Measurements from ENCODE around the gene KLHDC10.
A peak's percentile ranks its signal among the peaks of the same experiment; 100 is the strongest.
"Not testable (repeated sequence)": the region's sequence is repeated elsewhere in the genome, so short reads cannot be mapped to it uniquely, and the experiment has no call there.

Gene KLHDC10

DNA sequence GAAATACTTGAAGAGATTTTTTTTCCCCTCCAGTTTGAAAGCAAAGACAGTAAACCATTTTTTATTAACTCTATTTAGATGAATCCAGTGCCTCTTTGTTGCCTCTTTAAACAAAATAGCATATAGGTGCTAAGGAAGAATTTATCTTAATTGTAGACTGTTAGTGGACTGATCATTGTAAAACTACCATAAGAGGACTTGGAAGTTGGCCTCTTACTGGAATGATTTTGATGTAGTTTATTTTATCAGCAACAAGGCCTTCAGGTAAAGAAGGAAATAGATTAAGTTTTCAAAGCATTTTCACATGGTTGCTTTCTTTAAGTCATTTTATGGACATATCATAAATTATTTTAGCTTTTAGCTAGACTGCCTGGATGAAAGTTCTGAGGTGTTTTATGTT lies 53.2 kb downstream of the KLHDC10 start:
- DNase-seq: no peak

DNA sequence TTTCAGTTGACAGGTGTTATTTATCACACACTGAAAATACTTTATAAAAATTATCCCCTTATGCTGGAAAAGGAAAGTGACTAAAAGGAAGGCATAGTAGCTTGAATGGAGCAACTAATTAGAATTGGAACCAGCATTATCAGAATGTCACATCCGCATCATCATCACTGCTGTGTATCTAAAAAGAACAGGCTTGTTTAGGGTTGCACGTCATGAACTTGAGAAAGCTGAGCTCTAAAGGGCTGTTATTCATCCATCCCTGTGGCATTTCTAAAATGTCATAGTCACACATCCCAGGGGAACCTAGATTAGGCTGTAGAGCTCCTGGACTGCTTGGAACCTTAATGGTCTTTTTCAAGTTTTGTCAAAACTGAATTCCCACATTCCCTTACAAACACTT lies 54.4 kb downstream of the KLHDC10 start:
- no peak for DNase-seq

DNA sequence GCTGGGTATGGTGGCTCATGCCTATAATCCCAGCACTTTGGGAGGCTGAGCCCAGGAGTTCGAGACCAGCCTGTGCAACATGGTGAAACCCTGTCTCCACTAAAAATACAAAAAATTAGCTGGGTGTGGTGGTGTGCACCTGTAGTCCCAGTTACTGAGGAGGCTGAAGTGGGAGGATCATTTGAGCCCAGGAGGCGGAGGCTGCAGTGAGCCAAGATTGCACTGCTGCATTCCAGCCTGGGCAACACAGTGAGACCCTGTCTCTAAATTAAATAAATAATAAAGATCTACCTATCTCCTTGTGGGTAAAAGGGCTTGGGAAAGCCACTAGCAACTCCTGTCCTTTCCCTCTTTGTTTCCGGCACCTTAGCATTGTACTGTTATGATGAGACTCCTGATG lies 56.5 kb downstream of the KLHDC10 start:
- not testable (repeated sequence) for DNase-seq

DNA sequence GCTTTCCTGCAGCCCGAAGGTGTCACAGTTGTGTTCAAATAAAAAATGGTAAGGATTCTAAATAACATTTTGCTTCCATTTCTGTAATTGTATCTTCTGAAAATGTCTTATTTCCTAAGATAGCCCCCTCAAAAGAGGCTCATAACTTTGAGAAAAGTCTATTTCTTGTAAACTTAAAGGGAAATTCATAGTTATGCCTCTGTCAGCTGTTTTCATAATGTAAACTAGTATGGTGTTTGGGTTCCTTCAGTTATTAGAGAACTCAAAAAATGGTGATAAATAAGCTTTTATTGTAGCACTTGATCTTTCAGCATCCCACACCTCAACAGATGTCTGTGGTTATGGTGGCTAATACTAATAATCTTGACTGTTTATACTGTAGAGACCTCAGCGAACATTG lies 57.1 kb downstream of the KLHDC10 start:
- no peak for DNase-seq

DNA sequence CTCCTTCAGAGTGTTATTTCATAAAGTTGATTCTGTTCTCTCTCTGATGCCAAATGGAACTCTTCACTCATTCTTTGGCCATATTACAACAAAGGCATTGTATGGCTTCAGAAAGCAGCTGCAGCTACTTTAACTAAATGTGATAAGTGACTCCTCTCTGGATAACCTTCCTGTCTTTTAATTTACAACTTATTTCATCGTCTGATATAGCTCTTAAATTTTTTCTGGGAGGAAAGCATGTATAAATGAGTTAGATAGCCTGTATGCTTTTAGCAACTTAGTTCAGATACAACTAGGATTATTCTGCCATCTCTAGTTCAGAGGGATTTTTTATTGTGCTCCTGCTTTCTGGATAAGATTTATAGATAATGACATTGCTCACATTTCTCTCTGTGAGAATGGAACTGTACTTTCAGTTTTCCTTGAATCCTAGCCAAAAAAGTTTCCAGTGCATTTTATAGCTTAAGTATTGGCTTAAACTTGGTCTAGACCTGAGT lies 57.5 kb downstream of the KLHDC10 start:
- no peak for DNase-seq

DNA sequence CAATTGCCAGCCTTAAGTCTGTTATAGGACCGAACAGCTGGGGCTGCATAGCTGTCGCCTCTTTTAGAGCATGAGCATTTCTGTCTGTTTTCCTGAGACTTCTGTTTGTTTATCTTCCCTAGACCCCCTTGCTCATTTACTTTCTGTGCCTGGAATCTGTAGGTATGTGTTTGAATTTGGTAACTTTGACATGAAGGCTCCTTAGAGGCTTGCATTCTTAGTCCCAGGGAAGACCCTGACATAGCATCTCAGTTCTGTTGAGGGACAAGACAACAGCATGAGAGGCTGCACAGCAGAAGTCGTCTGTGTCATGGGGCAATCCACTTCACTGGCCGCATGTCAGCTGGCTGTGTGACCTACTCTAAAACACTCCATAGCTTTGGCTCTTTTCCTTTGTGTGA lies 58.7 kb downstream of the KLHDC10 start:
- no peak for DNase-seq

DNA sequence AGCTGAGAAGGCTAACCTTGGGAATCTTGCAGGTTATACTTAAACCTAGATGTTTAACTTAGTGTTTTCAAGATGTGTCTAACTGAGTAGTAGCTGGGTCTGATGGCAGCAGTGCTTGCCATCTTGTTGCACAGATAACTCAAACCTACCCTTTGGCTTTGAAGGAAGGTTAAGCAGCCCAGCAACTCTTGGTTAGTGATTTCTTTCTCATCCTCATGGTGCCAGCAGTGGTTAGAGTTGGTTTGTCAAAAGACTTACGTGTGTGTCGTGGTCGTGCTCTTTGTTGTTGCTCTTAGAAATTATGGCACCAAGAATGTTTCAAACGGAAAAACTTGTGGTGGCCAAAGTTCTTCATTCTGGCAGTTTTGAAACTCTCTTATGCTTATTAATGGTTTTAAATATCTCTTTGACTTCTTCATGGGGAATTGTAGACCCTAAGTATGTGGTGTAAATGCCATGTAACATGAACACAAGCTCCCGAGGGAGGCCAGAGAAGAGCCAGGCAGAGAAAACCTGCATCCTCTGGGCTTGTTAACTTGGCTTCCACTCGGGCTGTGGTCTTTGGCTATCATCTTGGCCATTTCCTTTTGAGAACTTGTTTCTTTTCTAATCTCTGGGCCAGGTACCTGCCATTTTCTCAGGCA lies 61.0 kb downstream of the KLHDC10 start:
- DNase-seq: no peak

DNA sequence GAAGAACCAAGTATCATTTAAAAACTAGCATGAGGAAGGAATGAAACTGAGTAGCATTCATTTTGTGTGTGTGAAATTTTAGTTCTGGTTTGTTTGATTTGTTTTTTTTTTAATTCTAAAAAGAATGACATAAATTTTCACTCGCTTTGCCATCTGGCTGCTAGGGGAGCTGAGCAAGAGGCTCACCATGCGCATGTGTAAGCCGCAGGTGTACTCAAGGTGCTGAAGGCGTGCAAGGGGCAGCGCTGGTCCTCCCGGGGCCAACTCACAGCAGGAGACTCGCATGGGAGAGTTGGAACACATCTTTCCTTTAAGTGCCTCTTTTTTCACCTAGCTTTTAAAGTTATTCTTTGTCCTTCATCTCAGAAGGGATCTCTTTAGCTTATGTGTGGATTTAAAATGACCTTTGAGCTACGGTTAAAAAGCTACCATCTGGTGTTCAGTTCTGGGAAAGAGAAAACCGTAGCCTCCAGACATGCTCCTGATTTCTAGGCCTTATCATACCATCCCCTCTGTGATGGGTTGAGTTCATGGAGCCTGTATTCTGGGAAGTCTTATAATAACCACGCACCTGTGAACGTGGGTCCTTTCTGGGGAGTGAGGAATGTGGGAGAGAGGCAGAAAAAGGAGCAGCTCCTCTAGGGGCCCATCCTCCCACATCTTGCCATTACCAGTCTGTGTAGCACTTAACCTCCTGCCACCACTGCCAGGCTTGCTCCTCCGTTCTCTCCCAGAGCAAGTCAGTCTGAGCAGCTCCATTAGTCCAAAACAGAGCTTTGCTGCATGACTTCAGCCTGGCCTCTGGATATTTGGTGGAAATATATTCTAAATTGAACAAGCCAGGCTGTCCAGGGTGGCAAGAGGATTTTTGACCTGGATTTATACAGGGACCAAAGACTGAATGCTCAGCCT lies 61.9 kb downstream of the KLHDC10 start:
- no peak for DNase-seq

DNA sequence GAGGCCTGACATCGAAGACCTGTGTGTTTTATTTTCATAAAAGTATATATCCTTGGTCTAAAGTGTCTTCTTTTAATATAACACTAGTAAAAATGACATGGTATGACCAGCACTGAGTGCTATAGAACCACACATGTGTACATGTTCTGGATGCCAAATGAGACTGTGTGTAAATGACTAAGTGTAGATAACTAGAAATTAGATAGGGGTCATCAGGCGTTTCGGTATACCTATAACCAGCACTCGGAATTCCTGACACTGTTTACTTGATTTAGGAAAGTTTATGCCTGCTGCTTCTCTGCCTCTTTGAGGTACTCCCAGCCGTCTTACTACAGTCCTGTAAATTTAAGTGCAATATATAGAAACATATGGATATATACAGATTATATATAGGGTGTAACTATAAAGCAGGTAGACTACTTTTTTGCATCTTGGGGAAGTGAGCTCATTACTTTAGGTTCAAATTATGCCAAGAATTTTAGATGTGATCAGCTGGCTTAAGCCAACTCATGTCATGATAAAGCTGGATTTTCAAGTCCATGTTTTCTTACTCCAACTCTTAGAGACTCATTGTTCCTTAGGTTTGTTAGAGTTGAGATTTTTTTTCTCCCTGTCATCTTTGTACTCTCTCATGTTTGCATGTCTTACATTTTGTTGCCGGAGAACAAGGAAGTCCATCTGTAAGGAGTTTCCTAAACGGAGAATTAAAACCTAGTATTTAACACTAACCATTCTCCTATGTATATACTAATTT lies 62.9 kb downstream of the KLHDC10 start:
- no peak for DNase-seq

DNA sequence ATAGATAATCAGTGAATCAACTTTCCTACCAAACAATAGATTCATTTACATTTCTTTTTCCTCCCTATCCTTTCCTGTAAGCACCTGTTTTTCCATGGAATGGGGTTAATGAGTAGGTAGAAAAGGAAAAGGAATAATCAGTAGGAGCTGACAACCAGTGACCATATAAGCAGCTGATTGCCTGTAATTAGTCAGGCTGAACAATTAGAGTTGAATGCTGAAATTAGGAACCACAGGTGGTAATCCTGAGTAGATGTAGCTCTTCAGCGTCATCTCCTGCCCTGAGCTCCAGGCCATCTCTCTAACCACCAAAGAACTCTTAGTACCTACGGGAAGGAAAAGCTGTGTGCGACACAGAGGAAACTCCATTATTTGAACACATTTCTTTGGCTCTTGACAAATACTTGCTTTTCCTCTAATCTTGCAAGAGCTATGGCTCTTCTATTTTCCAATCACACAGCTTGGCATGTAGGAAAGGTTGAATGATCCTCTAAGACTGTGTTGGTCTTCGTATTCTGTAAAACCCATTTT lies 63.8 kb downstream of the KLHDC10 start:
- DNase-seq: no peak

DNA sequence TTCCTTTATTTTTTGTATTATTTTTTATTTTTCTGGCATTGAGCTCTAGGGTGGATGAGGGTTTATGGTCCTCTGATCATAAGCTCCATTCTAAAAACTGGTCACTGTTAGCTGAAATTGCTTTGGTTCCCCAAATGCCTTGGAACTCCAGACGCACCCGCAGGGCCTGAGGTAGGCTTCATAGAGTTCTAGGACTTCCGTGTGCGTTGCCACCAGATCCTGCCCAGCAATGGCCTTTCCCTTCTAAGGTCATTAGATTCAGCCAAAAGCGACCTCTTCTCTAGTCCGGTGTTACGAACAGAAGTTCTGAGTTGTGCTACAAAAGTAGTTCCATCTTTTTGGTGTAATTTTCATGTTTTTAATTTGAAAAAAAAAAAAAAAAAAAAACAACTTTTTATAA lies 64.4 kb downstream of the KLHDC10 start:
- no peak for DNase-seq

DNA sequence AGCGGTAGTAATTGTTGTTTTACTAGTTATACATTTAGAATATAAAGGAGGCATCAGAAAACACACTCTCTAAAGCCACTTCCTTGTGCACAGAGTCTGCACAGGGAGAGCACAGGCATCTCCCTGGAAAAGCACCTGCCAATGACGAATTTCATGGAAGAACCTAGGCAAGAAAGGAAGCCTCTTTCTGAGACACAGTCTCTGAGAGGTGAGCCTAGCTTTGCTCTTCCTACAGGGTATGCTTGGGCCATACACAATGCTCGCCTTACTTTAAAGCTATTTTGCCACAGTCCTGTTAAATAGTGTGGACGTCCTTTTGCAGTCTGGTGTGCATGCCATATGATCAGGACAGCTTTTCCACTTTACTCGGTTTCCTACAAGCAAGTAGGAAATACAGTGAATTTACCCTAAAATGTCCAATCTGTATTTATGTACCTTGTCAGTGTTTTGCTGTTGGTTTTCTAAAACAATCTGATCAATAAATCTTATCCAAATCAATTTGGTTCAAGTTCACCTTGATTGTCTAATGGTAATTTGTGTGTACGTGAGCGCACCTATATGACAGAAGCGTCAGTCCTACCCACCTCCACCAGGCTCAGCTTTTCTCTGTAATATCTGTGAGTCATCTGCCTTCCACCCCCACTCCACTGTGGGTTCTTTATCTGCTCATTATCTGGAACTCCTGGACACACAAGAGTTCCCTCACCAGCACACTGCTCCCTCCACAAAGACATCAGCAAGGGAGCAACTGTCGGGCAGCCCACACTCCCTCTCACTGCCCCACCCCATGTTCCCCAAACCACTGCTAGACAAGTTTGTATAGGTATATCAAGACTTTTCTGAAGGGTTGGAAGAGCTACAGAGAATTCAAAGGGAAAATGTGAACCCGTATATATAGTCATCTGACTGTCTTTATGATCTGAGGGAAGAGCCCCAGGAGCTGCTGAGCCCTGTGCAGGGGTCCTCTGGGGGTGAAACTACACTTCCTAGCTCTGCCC lies 65.2 kb downstream of the KLHDC10 start:
- no peak for DNase-seq

DNA sequence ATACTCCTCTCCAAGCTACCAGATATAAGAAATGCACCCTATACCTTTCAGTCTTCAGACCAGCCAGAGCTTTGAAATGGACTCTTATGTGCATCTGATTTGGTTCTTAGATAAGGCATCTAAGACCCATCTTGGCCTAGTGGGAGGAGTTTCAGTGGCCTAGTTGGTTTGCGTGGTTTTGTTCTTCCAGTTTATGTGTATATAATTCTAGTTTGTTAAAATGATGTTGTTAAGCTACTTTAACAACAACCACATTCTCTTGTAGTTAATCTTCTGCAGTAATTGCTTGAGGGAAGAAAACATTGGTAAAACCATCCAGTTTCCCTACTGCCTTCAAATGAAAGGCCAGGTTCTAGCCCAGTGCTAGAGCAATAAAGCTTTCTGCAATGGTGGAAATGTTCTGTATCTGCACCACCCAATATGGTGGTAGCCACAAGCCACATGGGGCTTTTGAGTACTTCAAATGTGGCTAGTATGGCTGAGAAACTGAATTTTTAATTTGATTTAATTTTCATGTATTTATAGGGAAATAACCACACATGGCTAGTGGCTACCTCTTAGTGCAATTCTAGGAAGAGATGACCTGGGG lies 66.3 kb downstream of the KLHDC10 start:
- no peak for DNase-seq

DNA sequence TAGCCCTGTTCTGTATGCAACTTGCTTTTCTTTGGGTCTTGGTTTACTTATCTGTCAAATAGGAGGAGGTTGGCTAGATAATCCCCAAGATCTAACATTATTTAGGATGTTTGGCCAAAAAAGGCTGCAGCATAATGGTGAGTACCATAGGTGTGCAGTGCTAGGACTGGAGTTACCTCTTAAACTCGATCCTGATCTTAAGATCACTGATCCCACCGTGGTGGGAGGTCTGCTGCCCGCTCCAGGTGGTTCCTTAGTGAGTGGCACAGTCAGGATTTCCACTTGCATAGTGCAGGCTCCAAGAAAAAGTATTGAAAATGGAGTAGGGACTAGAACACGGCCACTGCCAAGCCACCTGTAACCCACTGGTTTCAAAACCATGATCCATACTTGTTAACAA lies 66.9 kb downstream of the KLHDC10 start:
- no peak for DNase-seq

DNA sequence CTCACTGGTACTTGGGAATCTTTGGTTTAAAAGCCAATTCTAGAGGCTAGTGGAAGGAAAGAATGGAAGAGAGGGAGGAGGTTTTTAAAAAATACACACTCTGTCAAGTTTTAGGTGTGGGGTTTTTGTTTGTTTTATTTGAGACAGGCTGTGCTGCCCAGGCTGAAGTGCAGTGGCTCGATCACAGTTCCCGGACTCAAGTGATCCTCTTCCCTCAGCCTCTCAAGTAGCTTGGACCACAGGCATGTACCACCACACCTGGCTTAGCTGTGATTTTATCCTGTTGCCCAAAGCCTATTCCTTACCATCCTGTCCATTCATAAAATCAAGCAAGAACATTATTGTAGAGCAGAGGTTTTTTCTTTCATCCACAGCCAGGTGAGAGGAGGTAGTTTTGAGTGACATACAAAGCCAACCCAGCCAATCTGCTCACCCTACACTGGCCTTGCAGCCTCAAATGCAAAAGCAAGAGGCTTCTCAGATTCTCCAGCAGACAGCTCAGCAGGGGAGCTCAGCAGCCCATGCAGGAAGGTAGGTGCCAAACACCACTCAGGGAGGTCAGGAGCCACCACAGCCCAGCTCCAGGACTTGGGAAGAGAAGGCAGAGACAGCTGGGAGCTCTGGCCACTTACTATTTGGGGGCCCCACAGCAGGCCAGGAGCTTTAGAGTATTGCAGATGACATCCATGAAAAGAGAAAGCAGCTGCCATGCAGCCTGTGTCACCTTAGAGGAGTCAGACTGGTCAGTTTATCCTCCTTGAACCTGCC lies 69.0 kb downstream of the KLHDC10 start:
- DNase-seq: no peak

DNA sequence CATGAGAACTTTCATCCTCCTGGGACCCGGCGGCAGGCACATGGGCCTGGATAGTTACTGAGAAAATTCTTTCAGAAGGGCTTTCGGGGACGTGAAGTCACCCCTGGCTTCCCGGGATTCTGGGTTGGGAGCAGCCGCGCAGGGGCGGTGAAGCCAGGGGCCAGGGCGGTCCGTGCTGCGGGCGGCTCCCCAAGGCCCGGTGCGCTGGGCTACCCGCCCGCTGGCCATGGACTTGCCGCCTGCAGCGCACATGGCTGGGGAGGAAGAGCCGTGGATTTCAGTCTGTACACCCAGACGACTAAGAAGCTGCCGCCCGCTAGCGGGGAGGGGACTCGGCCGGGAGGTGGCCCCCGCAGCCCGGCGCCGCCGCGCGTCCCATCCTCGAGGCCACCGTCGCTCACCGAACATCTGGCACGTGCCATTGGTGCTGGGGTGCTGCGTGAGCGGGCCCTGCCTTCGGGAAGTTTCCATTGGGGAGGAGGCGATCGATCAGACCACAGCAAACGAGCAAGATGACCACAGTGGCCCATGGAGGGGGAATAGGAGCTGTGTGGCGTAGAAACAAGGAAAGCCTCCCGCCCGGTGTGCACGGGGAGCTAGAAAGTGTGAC lies 70.3 kb downstream of the KLHDC10 start:
- DNase-seq: no peak

DNA sequence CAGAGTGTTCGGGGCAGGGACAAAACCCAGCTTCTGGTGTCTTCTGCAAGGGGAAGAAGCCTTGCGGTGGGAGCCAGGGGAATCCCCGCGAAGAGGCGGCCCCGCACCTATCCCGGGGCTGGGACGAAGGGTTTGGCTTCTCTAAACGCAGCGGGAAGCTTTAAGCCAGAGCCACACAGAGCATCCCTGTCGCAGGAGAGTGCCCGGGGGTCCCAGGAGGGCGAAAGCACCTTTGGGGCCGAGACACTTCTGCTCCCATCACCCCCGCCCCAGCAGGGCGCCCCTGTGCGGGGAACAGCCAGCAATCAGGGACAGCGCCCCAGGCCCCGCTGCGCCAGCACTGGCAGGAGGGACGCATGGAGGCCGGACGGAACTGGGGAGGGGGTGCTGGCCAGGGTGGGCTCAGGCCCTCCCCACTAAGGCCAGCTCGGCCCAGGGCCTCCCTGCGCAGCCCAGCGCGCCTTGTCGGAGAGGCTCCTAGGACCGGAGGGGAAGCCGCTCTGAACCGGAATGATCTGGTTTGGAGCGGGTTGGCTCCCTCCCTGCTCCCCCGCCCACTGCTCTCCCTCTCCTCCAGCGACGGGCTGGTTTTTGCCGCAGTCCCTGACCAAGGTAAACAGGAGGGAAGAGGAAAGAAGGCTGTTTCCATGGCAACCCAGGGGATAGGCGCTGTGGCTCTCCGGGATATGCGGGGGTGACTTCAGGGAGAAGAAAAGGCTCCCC lies 71.0 kb downstream of the KLHDC10 start:
- DNase-seq: peak; percentile 55

DNA sequence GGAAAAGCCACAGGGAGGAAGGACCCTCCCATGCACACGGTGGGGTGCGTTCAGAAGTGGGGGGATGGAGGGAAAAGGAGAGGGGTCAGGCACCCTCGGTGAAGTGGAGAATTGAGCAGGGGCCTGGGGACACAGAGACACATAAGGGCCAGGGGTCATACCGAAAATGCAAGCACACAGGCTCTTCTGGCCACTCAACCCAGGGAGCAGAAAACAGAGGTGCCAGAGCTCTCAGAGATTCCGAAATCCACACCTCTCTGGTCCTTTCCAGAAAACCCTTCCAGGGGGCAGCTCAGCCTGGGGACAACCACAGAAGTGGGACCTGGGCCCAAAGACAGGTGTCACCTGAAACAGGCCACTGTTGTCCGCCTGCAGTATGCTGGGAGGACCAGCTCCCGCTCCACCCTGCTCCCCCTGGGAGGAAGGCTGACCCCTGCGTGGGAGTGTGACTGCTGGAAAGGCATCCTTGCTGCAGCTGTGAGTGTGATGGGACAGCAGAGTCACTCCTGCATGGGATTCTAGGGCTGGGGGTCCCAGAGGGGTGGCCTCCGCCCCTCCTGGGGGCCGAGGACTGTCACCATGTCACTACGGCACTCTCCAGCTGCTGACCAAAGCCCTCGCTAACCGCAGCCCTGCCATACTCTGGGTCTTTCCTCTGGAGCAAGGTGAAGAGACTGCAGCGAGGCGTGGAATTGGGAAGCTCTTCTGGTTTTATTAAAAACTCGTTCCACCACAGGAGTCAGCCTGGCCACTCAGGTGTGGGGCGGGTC lies 71.7 kb downstream of the KLHDC10 start:
- DNase-seq: no peak
